Measurements from ENCODE around the gene KLHL24. TPM values are rescaled to one million over a fixed set of nuclear protein-coding genes. Genes with fewer than 3 reads are reported as not detected.
"Not testable (repeated sequence)": the region's sequence is repeated elsewhere in the genome, so short reads cannot be mapped to it uniquely, and the experiment has no call there.

KLHL24 gene
- total RNA-seq, 1 experiment from 2014 or later = 7.4 TPM

DNA sequence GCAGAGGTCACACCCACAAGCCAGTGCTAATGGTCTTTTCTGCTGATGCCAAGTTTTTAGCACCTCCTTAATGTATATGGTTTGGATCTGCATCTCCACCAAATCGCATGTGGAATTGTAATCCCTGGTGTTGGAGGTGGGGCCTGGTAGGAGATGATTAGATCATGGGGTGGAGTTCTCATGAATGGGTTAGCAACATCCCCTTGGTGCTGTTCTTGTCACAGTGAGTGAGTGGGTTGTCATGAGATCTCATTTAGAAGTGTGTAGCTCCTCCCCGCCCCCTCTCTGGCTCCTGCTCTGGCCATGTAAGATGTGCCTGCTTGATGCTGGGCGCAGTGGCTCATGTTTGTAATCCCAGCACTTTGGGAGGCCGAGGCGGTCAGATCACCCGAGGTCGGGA, 42.6 kb upstream of the KLHL24 start:
- H2AFZ ChIP-seq (ENCODE audit: low read length) = no peak overlapping the region
- no peak for TF ChIP-seq EZH2 (IDR thresholded peaks at IDR 0.05; ENCODE audit: low read length, unreplicated experiment)
- no peak for TF ChIP-seq EZH2phosphoT487 (IDR thresholded peaks at IDR 0.05; ENCODE audit: borderline replicate concordance, low read length)
- TF ChIP-seq, protein P1, sequence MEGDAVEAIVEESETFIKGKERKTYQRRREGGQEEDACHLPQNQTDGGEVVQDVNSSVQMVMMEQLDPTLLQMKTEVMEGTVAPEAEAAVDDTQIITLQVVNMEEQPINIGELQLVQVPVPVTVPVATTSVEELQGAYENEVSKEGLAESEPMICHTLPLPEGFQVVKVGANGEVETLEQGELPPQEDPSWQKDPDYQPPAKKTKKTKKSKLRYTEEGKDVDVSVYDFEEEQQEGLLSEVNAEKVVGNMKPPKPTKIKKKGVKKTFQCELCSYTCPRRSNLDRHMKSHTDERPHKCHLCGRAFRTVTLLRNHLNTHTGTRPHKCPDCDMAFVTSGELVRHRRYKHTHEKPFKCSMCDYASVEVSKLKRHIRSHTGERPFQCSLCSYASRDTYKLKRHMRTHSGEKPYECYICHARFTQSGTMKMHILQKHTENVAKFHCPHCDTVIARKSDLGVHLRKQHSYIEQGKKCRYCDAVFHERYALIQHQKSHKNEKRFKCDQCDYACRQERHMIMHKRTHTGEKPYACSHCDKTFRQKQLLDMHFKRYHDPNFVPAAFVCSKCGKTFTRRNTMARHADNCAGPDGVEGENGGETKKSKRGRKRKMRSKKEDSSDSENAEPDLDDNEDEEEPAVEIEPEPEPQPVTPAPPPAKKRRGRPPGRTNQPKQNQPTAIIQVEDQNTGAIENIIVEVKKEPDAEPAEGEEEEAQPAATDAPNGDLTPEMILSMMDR (conservative IDR thresholded peaks at IDR 0.05; ENCODE audit: low read depth, low read length) = no peak
- no peak overlapping the region for H3K4me2 ChIP-seq (ENCODE audit: low read length)
- H3K4me1 ChIP-seq (ENCODE audit: insufficient read depth, low read length) = no peaks in the 10 kb centered on the region
- no TSS peak for BruUV-seq (replicated peaks)
- H3K4me3 ChIP-seq (ENCODE audit: low read length) = no peak overlapping the region
- H3K9me3 ChIP-seq (ENCODE audit: low read length) = 0 out of 2 replicates have a peak, but pooled peaks cover 5% of the 10 kb centered on the region
- H3K9ac ChIP-seq (ENCODE audit: low read length) = no peak overlapping the region
- H3K9me2 ChIP-seq (replicated peaks; ENCODE audit: low read length) = no peaks in the 10 kb centered on the region
- POLR2A ChIA-PET (ENCODE audit: unreplicated experiment) = no interaction called here
- H4K20me1 ChIP-seq (ENCODE audit: low read length) = no peaks in the 10 kb centered on the region
- H3K36me3 ChIP-seq (ENCODE audit: low read depth, low read length) = no peaks in the 10 kb centered on the region
- DNase-seq (no peak), ATAC-seq (no peak)
- 0 out of 2 replicates have a peak, but pooled peaks cover 3% of the 10 kb centered on the region for H3K27me3 ChIP-seq (ENCODE audit: low read length)
- CTCF ChIA-PET = no interaction called here
- H3F3A ChIP-seq (ENCODE audit: low read length, unreplicated experiment) = no peaks in the 10 kb centered on the region
- H3K27ac ChIP-seq (ENCODE audit: low read length) = no peak overlapping the region
- H3K79me2 ChIP-seq (ENCODE audit: low read length) = no peaks in the 10 kb centered on the region
- intact Hi-C loops (cut with micrococcal nuclease) = loop anchor here (1.0 kb wide), 1 partner anchor 124 kb away; no protein-coding TSS in a partner anchor

DNA sequence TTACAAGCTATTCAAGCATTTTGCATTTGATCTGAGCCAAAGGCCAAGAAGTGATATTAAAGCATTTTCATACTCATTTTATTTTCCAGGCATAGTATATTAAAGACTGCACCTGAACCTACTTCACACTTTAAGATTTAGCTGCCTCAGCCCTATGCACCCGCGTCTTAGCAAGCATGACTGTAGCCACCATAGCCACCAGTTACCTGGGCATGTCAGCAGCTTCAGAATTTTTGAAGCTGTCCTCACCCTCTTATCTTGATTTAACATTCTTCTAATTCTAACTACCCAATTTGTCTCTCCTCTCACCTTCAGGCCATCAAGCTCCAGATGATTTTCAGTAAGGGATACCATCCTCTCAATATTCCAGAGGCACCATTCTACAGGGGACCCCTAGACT, 40.8 kb upstream of the KLHL24 start:
- H3K9me3 ChIP-seq (ENCODE audit: low read length) = 0 out of 2 replicates have a peak, but pooled peaks cover 12% of the 10 kb centered on the region
- no peak overlapping the region for H3K4me2 ChIP-seq (ENCODE audit: low read length)
- no peak overlapping the region for H3K4me3 ChIP-seq (ENCODE audit: low read length)
- H3K27me3 ChIP-seq (ENCODE audit: low read length) = no peaks in the 10 kb centered on the region
- CTCF ChIA-PET = no interaction called here
- intact Hi-C loops (cut with micrococcal nuclease) = no loop called here
- TF ChIP-seq EZH2 (IDR thresholded peaks at IDR 0.05; ENCODE audit: low read length, unreplicated experiment) = no peak
- TF ChIP-seq, protein P1 (conservative IDR thresholded peaks at IDR 0.05; ENCODE audit: low read depth, low read length) = no peak
- no peak for TF ChIP-seq EZH2phosphoT487 (IDR thresholded peaks at IDR 0.05; ENCODE audit: borderline replicate concordance, low read length)
- no peak overlapping the region for H2AFZ ChIP-seq (ENCODE audit: low read length)
- POLR2A ChIA-PET (ENCODE audit: unreplicated experiment) = no interaction called here
- H4K20me1 ChIP-seq (ENCODE audit: low read length) = no peaks in the 10 kb centered on the region
- H3K9ac ChIP-seq (ENCODE audit: low read length) = no peak overlapping the region
- no peaks in the 10 kb centered on the region for H3F3A ChIP-seq (ENCODE audit: low read length, unreplicated experiment)
- H3K79me2 ChIP-seq (ENCODE audit: low read length) = no peaks in the 10 kb centered on the region
- DNase-seq (no peak), ATAC-seq (no peak)
- no peak overlapping the region for H3K27ac ChIP-seq (ENCODE audit: low read length)
- no TSS peak for BruUV-seq (replicated peaks)
- H3K4me1 ChIP-seq (ENCODE audit: insufficient read depth, low read length) = no peaks in the 10 kb centered on the region
- no peaks in the 10 kb centered on the region for H3K36me3 ChIP-seq (ENCODE audit: low read depth, low read length)
- no peaks in the 10 kb centered on the region for H3K9me2 ChIP-seq (replicated peaks; ENCODE audit: low read length)

DNA sequence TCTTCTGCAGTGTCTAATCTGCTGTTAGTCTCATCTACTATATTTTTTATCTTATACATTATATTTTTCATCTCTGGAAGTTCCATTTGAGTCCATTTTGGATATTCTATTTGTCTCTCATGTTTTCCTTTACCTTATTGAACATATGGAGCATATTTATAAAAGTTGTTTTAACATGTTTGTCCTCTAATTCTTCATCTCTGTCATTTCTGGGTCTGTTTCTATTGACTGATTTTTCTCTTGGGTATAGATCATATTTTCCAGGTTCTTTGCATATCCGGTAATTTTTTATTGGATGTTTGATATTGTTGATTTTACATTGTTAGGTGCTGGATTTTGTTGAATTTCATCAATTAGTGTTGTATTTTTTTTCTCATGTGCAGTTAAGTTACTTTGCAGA, 37.5 kb upstream of the KLHL24 start:
- Histone ChIP-seq H3K9me3 (ENCODE audit: low read length) (0 out of 2 replicates have a peak, but pooled peaks cover 12% of the 10 kb centered on the region), H3K27me3 (ENCODE audit: low read length) (no peaks in the 10 kb centered on the region), H4K20me1 (ENCODE audit: low read length) (no peaks in the 10 kb centered on the region), H2AFZ (ENCODE audit: low read length) (no peak overlapping the region), H3K79me2 (ENCODE audit: low read length) (no peaks in the 10 kb centered on the region), H3K36me3 (ENCODE audit: low read depth, low read length) (no peaks in the 10 kb centered on the region), H3K9me2 (replicated peaks; ENCODE audit: low read length) (no peaks in the 10 kb centered on the region), H3K4me1 (ENCODE audit: insufficient read depth, low read length) (no peaks in the 10 kb centered on the region), H3K4me3 (ENCODE audit: low read length) (no peak overlapping the region), H3K9ac (ENCODE audit: low read length) (no peak overlapping the region), H3F3A (ENCODE audit: low read length, unreplicated experiment) (no peaks in the 10 kb centered on the region), H3K27ac (ENCODE audit: low read length) (no peak overlapping the region), H3K4me2 (ENCODE audit: low read length) (no peak overlapping the region)
- no TSS peak for BruUV-seq (replicated peaks)
- no peak for ATAC-seq
- DNase-seq = no peak
- intact Hi-C loops (cut with micrococcal nuclease) = no loop called here
- CTCF ChIA-PET = no interaction called here
- POLR2A ChIA-PET (ENCODE audit: unreplicated experiment) = no interaction called here
- TF ChIP-seq, protein P1 (conservative IDR thresholded peaks at IDR 0.05; ENCODE audit: low read depth, low read length) = no peak
- TF ChIP-seq EZH2phosphoT487 (IDR thresholded peaks at IDR 0.05; ENCODE audit: borderline replicate concordance, low read length) = no peak

DNA sequence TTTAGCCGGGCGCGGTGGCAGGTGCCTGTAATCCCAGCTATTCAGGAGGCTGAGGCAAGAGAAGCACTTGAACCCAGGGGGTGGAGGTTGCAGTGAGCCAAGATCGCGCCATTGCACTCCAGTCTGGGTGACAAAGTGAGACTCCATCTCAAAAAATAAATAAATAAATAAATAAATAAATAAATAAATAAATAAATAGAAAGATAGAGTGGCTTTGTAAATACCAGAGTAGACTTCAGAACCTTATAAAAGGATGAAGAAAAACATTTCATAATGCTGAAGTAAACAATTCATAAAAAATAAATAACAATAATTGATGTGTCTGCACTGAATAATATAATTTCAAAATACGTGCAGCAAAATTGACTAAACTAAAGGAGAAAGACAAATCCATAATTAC, 24.1 kb upstream of the KLHL24 start:
- CTCF ChIA-PET; H3K9ac ChIP-seq (ENCODE audit: low read length); H3K36me3 ChIP-seq (ENCODE audit: low read depth, low read length); H3K4me3 ChIP-seq (ENCODE audit: low read length); H4K20me1 ChIP-seq (ENCODE audit: low read length); H3K4me2 ChIP-seq (ENCODE audit: low read length); H3K4me1 ChIP-seq (ENCODE audit: insufficient read depth, low read length); intact Hi-C loops (cut with micrococcal nuclease); H3K27ac ChIP-seq (ENCODE audit: low read length); ATAC-seq; H3K27me3 ChIP-seq (ENCODE audit: low read length); BruUV-seq (replicated peaks); DNase-seq; H3K9me3 ChIP-seq (ENCODE audit: low read length); H3F3A ChIP-seq (ENCODE audit: low read length, unreplicated experiment); H3K79me2 ChIP-seq (ENCODE audit: low read length); H3K9me2 ChIP-seq (replicated peaks; ENCODE audit: low read length); H2AFZ ChIP-seq (ENCODE audit: low read length); POLR2A ChIA-PET (ENCODE audit: unreplicated experiment): not testable (repeated sequence)

All from PC-3 (cell line).